HG02884 (cell line): Measurements from ENCODE around the gene MISP.

Experiments used
- ATAC-seq: cut with Tn5 transposase; IDR thresholded peaks from one replicate; pipeline ENCODE4 v1.9.1; 2021; ENCODE audit warnings: mild to moderate bottlenecking, moderate library complexity; ENCODE audit not compliant: unreplicated experiment

Gene MISP

DNA sequence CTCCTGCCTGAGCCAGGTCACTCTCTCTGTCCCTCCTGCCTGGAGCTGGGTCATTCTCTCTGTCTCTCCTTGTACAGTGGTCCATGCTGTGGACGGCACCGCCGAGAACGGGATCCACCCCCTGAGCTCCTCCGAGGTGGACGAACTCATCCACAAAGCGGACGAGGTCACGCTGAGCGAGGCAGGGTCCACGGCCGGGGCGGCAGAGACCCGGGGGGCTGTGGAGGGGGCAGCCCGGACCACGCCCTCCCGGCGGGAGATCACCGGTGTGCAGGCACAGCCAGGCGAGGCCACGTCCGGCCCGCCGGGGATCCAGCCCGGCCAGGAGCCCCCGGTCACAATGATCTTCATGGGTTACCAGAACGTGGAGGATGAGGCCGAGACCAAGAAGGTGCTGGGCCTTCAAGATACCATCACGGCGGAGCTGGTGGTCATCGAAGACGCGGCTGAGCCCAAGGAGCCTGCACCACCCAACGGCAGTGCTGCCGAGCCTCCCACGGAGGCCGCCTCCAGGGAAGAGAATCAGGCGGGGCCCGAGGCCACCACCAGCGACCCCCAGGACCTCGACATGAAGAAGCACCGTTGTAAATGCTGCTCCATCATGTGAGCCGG, 4.6 kb upstream of the MISP start:
- no peak for ATAC-seq

DNA sequence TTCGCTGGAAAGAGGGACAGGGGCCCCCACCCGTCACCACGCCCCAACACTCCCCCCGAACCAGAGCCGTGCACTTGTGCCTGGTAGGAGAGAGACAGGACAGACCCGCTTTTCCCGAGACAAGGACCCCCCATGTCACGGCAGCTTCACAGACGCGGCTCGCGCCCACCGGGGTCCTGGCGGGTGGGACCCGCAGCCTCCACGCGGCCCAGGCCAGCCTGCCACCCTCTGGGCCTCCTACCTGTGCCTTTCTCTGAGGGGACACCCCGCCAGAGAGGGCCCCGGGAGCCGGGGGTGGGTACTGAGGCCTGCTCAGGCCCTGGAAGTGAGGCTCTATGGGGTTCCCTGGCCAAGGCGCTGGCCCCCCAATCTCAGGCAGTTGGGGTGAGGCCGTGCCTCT, 4.0 kb upstream of the MISP start:
- ATAC-seq: no peak

DNA sequence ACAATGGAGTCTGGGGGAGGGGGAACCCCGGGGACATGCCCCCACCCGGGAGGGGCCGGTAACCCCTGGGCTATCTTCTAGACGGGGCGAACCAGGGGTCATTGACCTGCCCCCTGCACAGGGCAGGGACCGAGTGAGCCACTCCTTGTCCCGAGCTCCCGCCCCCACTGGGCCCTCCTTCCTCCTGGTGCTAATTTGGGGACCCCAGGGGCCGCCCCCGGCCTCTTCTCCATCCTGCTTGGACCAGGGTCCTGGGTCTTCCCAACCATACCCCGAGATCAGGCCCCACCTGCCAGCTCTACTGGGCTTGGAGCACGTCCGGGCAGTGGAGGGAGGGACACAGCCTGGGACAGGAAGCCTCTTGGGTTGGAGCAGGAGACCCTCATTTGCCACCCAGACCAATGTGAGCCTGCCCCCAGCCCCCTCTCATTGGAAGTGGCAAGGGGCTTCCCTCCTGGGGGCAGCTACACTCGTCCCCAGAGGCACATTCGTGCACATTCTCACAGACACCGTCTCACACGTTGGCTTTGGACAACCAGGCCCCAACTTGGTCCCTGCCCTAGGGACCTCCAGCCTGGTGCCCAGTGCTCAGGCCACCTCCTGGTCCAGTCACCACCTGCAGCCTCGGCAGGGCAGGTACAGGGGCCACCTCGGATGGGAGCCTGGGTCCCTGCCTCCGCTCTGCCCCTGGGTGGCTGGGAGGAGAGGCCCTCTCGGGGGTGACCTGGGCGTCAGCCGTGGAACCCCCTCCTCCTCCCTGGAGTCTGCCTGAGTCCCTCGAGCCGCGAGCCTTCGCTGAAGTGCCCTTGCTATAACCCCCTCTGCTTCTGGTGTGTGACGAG, 3.3 kb upstream of the MISP start:
- no peak for ATAC-seq

DNA sequence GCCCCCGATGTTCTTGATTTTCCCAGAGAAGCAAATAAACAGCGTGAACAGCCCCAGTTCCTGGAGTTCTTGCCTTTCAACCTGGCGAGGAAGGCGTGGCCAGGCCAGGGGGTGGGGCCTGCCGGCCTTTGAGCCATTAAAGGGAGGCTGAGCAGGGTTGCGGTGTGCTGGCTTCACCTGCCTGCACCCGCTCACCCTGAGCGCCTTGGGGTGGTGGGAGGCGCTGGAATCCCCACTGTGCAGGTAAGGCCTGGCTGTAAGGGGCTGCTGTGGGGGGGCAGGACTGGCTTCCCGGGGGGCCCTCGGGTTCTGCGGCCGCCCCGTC, 2.7 kb upstream of the MISP start:
- ATAC-seq: no peak

DNA sequence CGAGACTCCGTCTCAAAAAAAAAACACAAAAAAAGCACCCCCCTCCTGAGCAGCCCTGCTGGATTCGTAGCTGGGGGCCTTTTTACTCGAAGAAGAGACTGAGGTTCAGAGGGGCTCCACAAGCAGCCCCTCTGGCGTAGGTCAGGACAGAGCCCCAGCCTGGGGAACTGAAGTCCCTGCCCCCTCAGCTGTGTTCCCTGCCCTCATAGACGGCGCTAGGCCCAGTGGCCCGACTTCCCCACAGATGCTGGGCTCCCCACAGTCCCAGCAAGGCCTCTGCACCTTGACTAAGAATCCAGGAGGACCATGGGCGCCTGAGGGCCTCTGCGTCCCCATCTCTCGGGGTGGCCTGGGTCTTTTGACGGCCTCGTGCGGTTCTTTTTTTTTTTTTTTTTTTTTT, 1.1 kb upstream of the MISP start:
- ATAC-seq: no peak

DNA sequence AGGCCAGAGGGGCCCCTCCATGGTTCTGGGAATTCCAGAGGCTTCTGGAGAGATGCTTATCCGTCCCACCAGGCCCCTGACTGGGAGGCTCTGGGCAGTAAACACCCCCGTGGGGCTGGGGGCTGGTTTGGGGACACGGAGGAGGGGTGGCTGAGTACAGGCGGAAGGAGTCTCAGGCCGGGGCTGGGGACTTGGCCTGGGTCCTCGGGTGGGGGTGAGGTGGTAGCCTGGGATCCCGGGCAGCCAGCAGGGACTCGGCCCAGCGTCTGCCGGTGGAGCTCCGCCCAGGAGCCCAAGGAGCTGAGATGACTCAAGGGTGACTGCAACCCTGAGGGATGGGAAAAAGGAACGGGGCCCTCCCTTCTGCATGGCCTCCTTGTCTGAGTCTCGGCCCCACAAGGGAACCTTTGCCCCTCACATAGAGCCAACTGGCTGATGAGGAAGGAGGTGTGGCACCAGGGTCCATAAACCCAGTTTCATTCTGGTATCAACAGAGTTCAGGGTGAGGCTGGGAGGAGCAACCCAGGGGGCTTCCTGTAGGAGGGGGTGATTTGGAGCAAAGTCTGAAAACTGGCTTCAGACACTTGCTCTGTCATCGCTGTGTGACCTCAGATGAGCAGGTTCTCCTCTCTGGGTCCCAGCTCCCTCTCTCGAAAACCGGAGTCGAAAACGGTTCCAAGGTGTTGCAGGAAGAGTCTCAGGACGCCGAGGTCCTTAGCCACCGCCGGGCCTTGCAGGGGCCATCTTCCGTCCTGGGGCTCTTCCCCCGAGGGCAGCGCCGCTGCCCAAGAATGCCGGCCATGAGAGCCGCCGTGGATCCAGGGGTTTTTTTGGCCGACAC, 809 bp downstream of the MISP start:
- no peak for ATAC-seq

DNA sequence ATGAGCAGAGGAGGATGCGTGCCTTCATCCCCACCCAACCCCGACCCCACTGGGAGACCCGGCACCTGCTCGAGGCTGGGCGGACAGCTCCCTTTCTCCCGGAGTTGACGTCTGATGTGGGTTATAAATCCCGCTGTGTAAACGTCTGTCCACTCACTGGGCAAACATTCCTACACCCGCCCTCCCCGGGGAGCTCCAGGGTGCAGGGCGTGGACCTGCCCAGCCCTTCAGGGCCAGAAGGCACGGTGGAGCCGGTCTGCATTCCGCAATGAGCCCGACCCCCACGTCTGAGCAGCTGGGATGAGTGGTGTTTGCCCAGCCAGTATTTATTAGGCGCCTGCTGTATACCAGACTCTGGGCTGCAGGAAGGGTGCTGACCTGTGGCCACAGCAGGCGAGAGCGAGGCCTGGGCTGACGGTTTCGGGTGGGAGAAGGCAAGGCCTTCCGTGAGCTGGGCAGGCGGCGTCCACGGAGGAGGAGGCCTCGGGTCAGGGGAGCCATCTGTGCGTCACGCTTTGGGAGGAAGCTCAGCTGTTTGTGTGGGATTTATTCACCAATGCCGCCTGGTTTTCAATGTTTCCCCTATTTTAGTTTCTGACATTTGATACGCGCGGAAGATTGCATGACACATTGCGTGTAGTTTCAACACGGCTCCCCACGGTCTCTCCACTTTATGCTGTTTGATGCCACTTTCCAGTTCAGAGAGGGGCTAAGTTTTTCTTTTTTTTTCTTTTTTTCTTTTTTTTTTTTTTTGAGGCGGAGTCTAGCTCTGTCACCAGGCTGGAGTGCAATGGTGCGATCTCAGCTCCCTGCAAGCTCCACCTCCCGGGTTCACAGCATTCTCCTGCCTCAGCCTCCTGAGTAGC, 2.0 kb downstream of the MISP start:
- no peak for ATAC-seq

DNA sequence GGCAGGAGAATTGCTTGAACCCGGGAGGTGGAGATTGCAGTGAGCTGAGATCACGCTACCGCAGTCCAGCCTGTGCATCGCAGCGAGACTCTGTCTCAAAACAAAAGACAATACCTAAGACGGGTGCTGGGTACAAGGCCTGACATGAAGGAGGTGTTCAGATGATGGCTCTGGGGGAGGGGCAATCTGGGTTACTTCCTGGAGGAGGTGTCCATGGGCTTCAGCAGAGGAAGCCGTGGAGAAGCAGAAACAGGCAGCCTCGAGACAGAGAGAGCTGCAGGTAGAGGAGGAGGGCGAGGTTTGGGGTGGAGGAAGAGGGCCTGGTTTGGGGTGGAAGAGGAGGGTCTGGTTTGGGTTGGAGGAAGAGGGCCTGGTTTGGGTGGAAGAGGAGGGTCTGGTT, 3.6 kb downstream of the MISP start:
- ATAC-seq: no peak

DNA sequence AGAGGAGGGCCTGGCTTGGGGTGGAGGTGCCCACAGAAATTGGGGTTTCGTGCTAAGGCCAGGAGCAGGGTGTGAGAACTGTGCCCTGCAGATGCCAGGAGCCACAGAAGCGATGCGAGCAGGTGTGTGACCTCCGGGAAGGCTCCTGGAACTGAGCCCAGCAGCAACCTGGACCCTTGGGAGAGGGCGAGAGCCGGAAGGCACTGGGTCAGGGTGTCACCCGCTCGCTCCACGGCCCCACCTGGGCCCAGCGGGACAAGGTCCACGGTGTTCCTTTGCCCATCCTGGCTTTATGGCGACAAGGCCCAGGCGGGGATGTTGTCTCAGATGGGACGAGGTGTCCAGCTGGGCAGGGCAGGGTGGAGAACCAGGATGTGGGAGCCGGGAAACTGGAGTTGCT, 4.2 kb downstream of the MISP start:
- no peak for ATAC-seq

DNA sequence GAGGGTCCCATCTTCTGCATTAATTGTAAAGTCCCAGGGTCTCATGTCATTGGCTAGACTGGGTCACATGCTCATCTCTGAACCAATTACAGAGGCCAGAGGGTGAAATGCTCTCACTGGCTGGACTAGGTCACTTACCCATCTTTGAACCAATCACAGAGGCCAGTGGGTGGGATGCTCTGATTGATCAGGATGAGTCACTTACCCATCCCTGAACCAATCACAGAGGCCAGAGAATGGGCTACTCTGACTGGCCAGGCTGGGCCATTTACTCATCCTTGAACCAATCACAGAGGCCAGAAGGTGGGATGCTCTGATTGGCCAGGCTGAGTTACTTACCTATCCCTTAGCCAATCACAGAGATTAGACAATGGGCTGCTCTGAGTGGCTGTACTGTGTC, 5.3 kb downstream of the MISP start:
- no peak for ATAC-seq

DNA sequence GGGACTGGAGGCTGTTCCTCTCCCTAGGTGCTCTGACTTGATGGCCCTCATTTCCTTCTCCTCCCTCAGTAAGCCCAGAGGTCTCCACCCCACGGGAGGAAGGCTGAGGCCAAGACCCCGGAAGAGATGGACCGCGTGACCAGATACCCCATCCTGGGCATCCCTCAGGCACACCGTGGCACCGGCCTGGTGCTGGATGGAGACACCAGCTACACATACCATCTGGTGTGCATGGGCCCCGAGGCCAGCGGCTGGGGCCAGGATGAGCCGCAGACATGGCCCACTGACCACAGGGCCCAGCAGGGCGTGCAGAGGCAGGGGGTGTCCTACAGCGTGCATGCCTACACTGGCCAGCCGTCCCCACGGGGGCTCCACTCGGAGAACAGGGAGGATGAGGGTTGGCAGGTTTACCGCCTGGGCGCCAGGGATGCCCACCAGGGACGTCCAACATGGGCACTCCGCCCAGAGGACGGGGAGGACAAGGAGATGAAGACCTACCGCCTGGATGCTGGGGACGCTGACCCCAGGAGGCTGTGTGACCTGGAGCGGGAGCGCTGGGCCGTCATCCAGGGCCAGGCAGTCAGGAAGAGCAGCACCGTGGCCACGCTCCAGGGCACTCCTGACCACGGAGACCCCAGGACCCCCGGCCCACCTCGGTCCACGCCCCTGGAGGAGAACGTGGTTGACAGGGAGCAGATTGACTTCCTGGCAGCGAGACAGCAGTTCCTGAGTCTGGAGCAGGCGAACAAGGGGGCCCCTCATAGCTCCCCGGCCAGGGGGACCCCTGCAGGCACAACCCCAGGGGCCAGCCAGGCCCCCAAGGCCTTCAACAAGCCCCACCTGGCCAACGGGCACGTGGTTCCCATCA, 6.1 kb downstream of the MISP start:
- ATAC-seq: no peak

DNA sequence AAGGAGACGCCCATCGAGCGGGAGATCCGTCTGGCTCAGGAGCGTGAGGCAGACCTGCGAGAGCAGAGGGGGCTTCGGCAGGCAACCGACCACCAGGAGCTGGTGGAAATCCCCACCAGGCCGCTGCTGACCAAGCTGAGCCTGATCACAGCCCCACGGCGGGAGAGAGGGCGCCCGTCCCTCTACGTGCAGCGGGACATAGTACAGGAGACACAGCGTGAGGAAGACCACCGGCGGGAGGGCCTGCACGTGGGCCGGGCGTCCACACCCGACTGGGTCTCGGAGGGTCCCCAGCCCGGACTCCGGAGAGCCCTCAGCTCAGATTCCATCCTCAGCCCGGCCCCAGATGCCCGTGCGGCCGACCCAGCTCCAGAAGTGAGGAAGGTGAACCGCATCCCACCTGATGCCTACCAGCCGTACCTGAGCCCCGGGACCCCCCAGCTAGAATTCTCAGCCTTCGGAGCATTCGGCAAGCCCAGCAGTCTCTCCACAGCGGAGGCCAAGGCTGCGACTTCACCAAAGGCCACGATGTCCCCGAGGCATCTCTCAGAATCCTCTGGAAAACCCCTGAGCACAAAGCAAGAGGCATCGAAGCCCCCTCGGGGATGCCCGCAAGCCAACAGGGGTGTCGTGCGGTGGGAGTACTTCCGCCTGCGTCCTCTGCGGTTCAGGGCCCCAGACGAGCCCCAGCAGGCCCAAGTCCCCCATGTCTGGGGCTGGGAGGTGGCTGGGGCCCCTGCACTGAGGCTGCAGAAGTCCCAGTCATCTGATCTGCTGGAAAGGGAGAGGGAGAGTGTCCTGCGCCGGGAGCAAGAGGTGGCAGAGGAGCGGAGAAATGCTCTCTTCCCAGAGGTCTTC, 7.1 kb downstream of the MISP start:
- no peak for ATAC-seq

DNA sequence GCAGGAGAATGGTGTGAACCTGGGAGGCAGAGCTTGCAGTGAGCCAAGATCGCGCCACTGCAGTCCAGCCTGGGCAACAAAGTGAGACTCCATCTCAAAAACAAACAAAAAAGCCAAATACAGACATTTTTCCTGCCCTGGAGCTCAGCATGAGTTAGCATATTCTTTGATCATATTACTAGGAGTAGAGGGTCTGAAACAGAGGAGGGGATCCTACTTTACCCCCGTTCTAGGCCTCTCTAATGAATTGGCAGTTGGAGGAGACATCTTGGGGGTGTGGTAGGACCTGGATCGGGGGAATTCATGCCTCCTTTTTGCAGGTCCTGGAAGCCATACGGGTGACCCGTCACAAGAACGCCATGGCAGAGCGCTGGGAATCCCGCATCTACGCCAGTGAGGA, 12.3 kb downstream of the MISP start:
- no peak for ATAC-seq

DNA sequence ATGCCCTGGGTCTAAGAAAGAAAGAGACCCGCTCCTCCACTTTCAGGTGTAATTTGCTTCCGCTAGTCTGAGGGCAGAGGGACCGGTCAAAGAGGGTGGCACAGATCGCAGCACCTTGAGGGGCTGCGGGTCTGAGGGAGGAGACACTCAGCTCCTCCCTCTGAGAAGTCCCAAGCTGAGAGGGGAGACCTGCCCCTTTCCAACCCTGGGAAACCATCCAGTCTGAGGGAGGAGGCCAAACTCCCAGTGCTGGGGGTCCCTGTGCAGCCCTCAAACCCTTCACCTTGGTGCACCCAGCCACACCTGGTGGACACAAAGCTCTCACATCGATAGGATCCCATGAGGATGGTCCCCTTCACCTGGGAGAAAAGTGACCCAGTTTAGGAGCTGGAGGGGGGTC, 13.0 kb downstream of the MISP start:
- no peak for ATAC-seq

DNA sequence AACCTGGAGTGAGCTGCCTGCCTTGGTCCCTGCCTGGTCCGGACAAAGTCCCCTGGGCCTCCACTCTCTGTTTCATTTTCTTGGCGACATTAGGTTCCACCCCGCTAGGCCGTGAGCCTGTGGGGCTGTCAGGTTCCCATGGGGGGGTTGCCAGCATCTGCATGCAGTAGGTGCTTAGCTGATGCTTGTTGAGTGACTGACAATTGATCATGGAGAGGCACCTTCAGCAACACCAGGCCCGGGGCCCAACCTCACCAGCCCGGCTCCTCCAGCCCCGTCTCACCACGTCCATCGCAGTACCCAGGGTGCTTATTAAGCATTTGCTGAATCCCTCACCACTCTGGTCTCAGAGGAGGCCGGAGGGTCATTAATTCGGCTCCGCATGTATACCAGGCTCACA, 13.4 kb downstream of the MISP start:
- ATAC-seq: no peak

DNA sequence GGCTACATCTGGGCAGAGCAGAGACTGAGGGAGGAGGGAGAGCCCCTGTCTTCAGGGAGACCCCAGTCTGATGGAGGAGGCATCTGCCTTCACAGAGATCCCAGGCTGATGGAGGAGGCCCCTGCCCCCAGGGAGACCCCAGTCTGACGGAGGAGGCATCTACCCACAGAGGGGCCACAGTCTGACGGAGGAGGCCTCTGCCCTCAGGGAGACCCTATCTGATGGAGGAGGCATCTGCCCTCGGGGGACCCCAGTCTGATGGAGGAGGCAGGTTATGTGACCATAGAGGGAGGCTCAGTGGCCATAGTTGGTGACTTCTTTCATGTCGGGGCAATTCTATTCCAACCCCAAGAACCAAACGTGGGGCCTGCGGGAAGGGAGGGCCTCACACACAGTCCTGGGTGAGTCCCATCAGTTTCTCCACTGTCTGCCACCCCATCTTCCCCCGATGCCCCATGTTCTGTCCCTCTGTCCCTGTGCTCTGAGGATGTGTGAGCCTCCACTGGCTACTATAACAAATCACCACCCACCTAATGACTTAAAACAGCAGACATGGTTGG, 14.3 kb downstream of the MISP start:
- ATAC-seq: no peak

DNA sequence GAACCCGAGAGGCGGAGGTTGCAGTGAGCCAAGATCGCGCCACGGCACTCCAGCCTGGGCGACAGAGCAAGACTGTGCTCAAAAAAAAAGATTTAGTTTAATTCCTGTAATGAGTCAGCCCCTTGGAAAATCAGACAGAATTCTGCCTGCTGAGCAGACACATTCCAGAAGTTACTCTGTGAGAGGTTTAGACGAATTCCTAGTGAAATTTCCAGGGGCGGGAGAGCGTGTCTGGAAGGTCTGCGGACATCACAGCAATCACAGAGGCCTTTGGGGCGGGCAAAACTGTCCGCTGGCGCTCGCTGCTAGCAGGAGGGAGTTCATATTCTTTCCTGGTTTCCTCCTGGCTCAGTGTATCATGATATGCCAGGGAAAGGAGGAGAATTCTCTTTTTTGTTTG, 17.5 kb downstream of the MISP start:
- no peak for ATAC-seq

DNA sequence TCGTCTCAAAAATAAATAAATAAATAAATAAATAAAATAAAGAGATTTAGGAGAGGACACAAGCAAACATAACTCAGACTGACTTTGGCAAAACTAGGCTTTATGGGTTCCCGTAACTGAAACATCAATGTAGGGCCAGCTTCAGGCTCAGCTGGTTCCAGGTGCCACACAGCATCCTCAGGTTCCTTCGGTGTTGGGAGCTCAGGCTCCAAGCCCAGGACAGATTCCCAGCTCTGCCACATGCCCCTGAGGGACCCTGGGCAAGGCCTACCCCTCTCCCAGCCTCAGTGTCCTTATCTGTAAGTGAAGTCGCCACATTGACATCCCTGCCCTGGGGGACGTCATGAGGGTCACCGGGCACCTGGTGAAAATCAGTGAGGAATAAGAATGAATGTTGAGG, 18.7 kb downstream of the MISP start:
- ATAC-seq: no peak

DNA sequence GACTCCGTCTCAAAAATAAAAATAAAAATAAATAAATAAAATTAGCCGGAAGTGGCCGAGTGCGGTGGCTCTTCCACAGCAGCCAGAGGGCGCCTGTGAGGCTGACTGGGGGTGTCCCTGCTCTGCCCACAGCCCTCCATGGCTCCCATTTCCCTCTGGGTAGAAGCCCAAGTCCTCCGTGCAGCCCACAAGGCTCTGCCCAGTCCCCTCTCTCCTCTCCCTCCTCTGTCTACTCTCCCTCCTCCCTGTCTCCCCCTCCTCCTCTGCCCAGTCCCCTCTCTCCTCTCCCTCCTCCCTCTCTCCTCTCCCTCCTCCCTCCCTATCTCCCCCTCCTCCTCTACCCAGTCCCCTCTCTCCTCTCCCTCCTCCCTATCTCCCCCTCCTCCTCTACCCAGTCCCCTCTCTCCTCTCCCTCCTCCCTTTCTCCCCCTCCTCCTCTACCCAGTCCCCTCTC, 20.4 kb downstream of the MISP start:
- no peak for ATAC-seq
